MCF 10A (cell line): ENCODE data around the gene TRMT61A. TPM values are rescaled to one million over a fixed set of nuclear protein-coding genes. Genes with fewer than 3 reads are reported as not detected.

Source experiments
- BruUV-seq: library from RNA; stranded (reverse); fragments of 400-500 nt; replicated peaks from 2 replicates; lab custom pipeline; 2021; lab: Mats Ljungman, UMichigan
- CTCF ChIA-PET: fragments of 300-600 bp; sonication (Branson Sonifier 250); formaldehyde crosslinking; extraction: SDS; loops from one replicate; lab custom pipeline; 2021; ENCODE audit warnings: antibody characterized with exemption, inconsistent platforms; lab: Yijun Ruan, JAX
- POLR2A ChIA-PET: fragments of 300-600, 350-650 bp; sonication (Branson Sonifier 250); formaldehyde crosslinking; extraction: SDS; loops from one replicate; lab custom pipeline; 2020; ENCODE audit warnings: antibody characterized with exemption, inconsistent platforms; lab: Yijun Ruan, JAX
- DNase-seq: peaks from one replicate; pipeline ENCODE4 v3.0.0-alpha.2; 2018; ENCODE audit not compliant: unreplicated experiment
- H3K27ac Mint-ChIP-seq: one replicate; pipeline ENCODE4 v1.8.0; 2022; ENCODE audit warnings: mild to moderate bottlenecking, low read depth, mixed read lengths; ENCODE audit not compliant: unreplicated experiment
- H3K27me3 Mint-ChIP-seq: one replicate; pipeline ENCODE4 v1.8.0; 2022; ENCODE audit warnings: mixed read lengths; ENCODE audit not compliant: insufficient read depth, unreplicated experiment
- H3K36me3 Mint-ChIP-seq: one replicate; pipeline ENCODE4 v1.8.0; 2022; ENCODE audit warnings: mild to moderate bottlenecking, moderate library complexity, mixed read lengths; ENCODE audit not compliant: insufficient read depth, unreplicated experiment
- H3K4me1 Mint-ChIP-seq: one replicate; pipeline ENCODE4 v1.8.0; 2022; ENCODE audit warnings: mixed read lengths; ENCODE audit not compliant: insufficient read depth, unreplicated experiment
- H3K4me3 Mint-ChIP-seq: one replicate; pipeline ENCODE4 v1.8.0; 2022; ENCODE audit warnings: mild to moderate bottlenecking, moderate library complexity, mixed read lengths; ENCODE audit not compliant: unreplicated experiment
- H3K9me3 Mint-ChIP-seq: one replicate; pipeline ENCODE4 v1.8.0; 2022; ENCODE audit warnings: mixed read lengths; ENCODE audit not compliant: unreplicated experiment
- intact Hi-C: fragments of 100-400 bp; cut with micrococcal nuclease; formaldehyde crosslinking; loops from 2 replicates; pipeline ENCODE4 v1.14.1; 2022
- total RNA-seq: library from RNA; stranded (reverse); gene quantifications from 2 replicates; pipeline ENCODE4 v1.2.3, GENCODE V29; 2022
- TF ChIP-seq, protein P1 (sequence below): fragments of 200-600 bp; IDR thresholded peaks from one replicate; pipeline ENCODE4 v1.8.0; 2022; ENCODE audit warnings: antibody characterized with exemption, mild to moderate bottlenecking; ENCODE audit not compliant: unreplicated experiment

The TRMT61A gene
- total RNA-seq, 1 experiment from 2014 or later = 15.8 TPM

DNA sequence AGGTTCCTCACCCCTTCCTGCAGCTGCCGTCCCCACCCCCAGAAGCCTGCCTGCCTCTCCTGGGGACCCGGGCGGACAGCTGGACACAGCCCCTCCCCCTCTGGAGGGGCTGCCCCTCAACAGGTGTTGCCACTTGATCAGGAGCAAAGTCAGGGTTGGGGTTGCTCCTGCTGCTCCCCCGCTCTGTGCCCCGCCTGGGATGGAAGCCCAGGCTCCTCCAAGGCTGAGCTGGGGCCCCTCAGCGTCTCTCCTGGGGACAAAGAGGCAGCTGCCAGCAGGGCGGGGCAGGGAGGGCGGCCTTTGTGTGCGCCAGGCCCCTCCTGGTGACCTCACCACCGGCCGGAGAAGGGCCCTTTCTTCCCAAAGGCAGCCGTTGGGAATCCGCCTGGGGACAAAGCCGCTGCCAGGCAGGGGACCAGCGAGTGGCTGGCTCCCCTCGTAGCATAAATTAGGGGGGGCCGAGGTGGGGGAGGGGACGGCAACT lies 13.7 kb downstream of the TRMT61A start:
- intact Hi-C loops = no loop called here
- H3K27ac Mint-ChIP-seq = no peak overlapping the region
- peaks cover 23% of the 10 kb centered on the region for H3K36me3 Mint-ChIP-seq
- H3K9me3 Mint-ChIP-seq = no peaks in the 10 kb centered on the region
- no peak for DNase-seq
- POLR2A ChIA-PET = interaction anchor here (0.6 to 4.1 kb wide), 3 partner anchors 13 to 311 kb away, joined by 4 to 61 read pairs (median 52); partner anchors contain the start of gene TRMT61A
- H3K4me3 Mint-ChIP-seq = no peak overlapping the region
- TF ChIP-seq, protein P1, sequence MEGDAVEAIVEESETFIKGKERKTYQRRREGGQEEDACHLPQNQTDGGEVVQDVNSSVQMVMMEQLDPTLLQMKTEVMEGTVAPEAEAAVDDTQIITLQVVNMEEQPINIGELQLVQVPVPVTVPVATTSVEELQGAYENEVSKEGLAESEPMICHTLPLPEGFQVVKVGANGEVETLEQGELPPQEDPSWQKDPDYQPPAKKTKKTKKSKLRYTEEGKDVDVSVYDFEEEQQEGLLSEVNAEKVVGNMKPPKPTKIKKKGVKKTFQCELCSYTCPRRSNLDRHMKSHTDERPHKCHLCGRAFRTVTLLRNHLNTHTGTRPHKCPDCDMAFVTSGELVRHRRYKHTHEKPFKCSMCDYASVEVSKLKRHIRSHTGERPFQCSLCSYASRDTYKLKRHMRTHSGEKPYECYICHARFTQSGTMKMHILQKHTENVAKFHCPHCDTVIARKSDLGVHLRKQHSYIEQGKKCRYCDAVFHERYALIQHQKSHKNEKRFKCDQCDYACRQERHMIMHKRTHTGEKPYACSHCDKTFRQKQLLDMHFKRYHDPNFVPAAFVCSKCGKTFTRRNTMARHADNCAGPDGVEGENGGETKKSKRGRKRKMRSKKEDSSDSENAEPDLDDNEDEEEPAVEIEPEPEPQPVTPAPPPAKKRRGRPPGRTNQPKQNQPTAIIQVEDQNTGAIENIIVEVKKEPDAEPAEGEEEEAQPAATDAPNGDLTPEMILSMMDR = no peak
- peaks cover 8% of the 10 kb centered on the region for H3K4me1 Mint-ChIP-seq
- CTCF ChIA-PET = interaction anchor here (0.7 to 6.8 kb wide), 4 partner anchors 9 to 53 kb away, joined by 3 to 44 read pairs (median 8); no protein-coding TSS in a partner anchor
- no TSS peak for BruUV-seq
- no peaks in the 10 kb centered on the region for H3K27me3 Mint-ChIP-seq

DNA sequence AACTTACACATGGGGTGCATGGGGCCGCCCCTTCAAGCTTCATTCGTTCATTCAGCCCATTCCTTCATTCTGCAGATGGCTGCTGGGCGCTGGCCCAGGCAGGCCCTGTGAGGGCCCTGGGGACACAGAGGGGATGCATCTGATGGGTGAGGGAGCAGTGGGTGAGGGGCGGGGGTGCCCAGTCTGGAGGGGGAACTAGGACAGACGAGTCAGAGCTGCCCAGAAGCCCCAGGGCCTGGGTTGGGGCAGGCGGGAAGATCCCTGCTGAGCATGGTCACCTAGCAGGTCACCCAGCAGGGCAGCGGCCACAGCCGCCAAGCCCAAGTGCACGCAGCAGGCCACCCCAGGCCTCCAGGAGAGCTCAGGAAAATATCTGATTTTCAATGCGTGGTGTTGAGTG lies 14.1 kb downstream of the TRMT61A start:
- TF ChIP-seq, protein P1 = no peak
- no peaks in the 10 kb centered on the region for H3K9me3 Mint-ChIP-seq
- H3K4me1 Mint-ChIP-seq = peaks cover 8% of the 10 kb centered on the region
- DNase-seq = no peak
- no peak overlapping the region for H3K4me3 Mint-ChIP-seq
- H3K27ac Mint-ChIP-seq = no peak overlapping the region
- ChIA-PET POLR2A (interaction anchor here (0.6 to 4.1 kb wide), 5 partner anchors 14 to 735 kb away, joined by 3 to 61 read pairs (median 4); partner anchors contain the start of gene TRMT61A), CTCF (interaction anchor here (0.9 to 6.8 kb wide), 3 partner anchors 9 to 25 kb away, joined by 7 to 44 read pairs (median 9); no protein-coding TSS in a partner anchor)
- intact Hi-C loops = no loop called here
- peaks cover 23% of the 10 kb centered on the region for H3K36me3 Mint-ChIP-seq
- no peaks in the 10 kb centered on the region for H3K27me3 Mint-ChIP-seq
- BruUV-seq = no TSS peak

DNA sequence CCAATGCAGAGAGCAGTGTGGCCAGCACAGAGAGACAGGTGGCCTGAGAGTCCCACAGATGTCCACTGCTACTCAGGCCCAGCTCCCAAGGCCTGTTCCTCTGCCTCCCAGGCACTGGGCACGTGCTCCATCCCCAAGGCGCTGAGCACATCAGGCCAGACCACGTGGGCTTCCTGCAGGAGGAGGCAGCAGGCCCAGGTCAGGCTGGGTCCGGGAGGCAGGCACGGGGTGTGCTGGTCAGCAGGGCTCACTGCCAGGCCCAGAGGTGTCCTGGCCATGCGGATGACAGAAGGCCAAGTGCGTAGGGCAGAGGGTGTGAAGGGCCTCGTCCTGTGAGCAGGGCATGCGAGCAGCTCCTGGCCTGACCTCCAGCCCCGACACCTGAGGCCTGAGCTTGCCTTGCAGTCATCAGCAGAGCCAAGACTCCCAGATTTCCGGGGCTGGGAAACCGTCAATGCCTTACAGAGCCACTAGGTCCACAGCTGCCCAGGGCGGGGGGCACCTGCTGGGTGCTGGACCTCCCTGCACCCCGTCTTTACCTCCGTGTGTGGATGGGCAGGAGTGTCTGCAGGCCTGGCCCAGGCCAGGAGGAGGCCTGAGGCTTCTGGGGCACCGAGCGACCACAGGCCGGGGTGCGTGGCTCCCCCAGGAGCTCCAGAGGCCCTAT lies 14.9 kb downstream of the TRMT61A start:
- Mint-ChIP-seq H3K36me3 (peaks cover 23% of the 10 kb centered on the region), H3K27me3 (no peaks in the 10 kb centered on the region), H3K4me1 (peaks cover 8% of the 10 kb centered on the region), H3K9me3 (no peaks in the 10 kb centered on the region), H3K4me3 (no peak overlapping the region), H3K27ac (no peak overlapping the region)
- ChIA-PET CTCF (interaction anchor here (0.6 to 6.8 kb wide), 4 partner anchors 16 to 37 kb away, joined by 3 to 44 read pairs (median 3); no protein-coding TSS in a partner anchor), POLR2A (interaction anchor here (0.6 to 4.1 kb wide), 5 partner anchors 15 to 736 kb away, joined by 3 to 52 read pairs (median 3); partner anchors contain the start of gene TRMT61A)
- DNase-seq = no peak
- intact Hi-C loops = no loop called here
- TF ChIP-seq, protein P1 = no peak
- BruUV-seq = no TSS peak
